Measurements from ENCODE around the gene GEMIN7.

Gene GEMIN7

GRCh38 chr19:45082170-45082569 lies 3.1 kb downstream of the GEMIN7 start:
- Histone ChIP-seq H3K9me3 (ENCODE audit: low read length) (no peaks in the 10 kb centered on the region), H2AFZ (ENCODE audit: low read length) (no peak overlapping the region), H3K9ac (ENCODE audit: low read length) (no peak overlapping the region), H3K27ac (ENCODE audit: low read depth, low read length, poor library complexity, severe bottlenecking) (no peak overlapping the region), H3K9me2 (ENCODE audit: low read depth, low read length) (no peaks in the 10 kb centered on the region), H4K20me1 (ENCODE audit: insufficient read depth, low read length) (no peaks in the 10 kb centered on the region), H3K4me2 (ENCODE audit: low read length) (no peak overlapping the region), H3K79me2 (ENCODE audit: insufficient read depth, low read length) (peaks cover 38% of the 10 kb centered on the region), H3K27me3 (ENCODE audit: insufficient read depth, low read length) (no peaks in the 10 kb centered on the region), H3K4me3 (ENCODE audit: low read depth, low read length, poor library complexity, severe bottlenecking) (no peak overlapping the region), H3K4me1 (ENCODE audit: insufficient read depth, low read length, severe bottlenecking) (peaks cover 30% of the 10 kb centered on the region), H3K36me3 (ENCODE audit: insufficient read depth, low read length) (peaks cover 43% of the 10 kb centered on the region), H3F3A (ENCODE audit: insufficient read depth, low read length) (peaks cover 11% of the 10 kb centered on the region)
- TF ChIP-seq EZH2 (IDR thresholded peaks at IDR 0.05; ENCODE audit: borderline replicate concordance, low read length), result no peak

- no peak overlapping the region for H2AFZ ChIP-seq (ENCODE audit: low read length)
- no peaks in the 10 kb centered on the region for H4K20me1 ChIP-seq (ENCODE audit: insufficient read depth, low read length)
- H3K79me2 ChIP-seq (ENCODE audit: insufficient read depth, low read length), result peaks cover 16% of the 10 kb centered on the region
- no peak overlapping the region for H3K4me2 ChIP-seq (ENCODE audit: low read length)
- H3K9ac ChIP-seq (ENCODE audit: low read length), result no peak overlapping the region
- H3K9me3 ChIP-seq (ENCODE audit: low read length), result no peaks in the 10 kb centered on the region
- TF ChIP-seq EZH2 (IDR thresholded peaks at IDR 0.05; ENCODE audit: borderline replicate concordance, low read length), result no peak
- TF ChIP-seq CTCF (IDR thresholded peaks at IDR 0.05; ENCODE audit: low read length), result no peak
- peaks cover 64% of the 10 kb centered on the region for H3K36me3 ChIP-seq (ENCODE audit: insufficient read depth, low read length)
- no peaks in the 10 kb centered on the region for H3F3A ChIP-seq (ENCODE audit: insufficient read depth, low read length)
- peaks cover under 1% of the 10 kb centered on the region for H3K4me1 ChIP-seq (ENCODE audit: insufficient read depth, low read length, severe bottlenecking)
- no peaks in the 10 kb centered on the region for H3K27me3 ChIP-seq (ENCODE audit: insufficient read depth, low read length)
- H3K9me2 ChIP-seq (ENCODE audit: low read depth, low read length), result no peaks in the 10 kb centered on the region
- no peak overlapping the region for H3K27ac ChIP-seq (ENCODE audit: low read depth, low read length, poor library complexity, severe bottlenecking)
- no peak overlapping the region for H3K4me3 ChIP-seq (ENCODE audit: low read depth, low read length, poor library complexity, severe bottlenecking)
Measured at GRCh38 chr19:45086480-45086879, 7.4 kb downstream of the GEMIN7 start.

GRCh38 chr19:45087531-45087930 lies 8.5 kb downstream of the GEMIN7 start:
- H4K20me1 ChIP-seq (ENCODE audit: insufficient read depth, low read length), result no peaks in the 10 kb centered on the region
- H3K27ac ChIP-seq (ENCODE audit: low read depth, low read length, poor library complexity, severe bottlenecking), result no peak overlapping the region
- H3K9me2 ChIP-seq (ENCODE audit: low read depth, low read length), result no peaks in the 10 kb centered on the region
- H2AFZ ChIP-seq (ENCODE audit: low read length), result no peak overlapping the region
- H3K36me3 ChIP-seq (ENCODE audit: insufficient read depth, low read length), result peaks cover 53% of the 10 kb centered on the region
- peaks cover 9% of the 10 kb centered on the region for H3K4me1 ChIP-seq (ENCODE audit: insufficient read depth, low read length, severe bottlenecking)
- peaks cover 5% of the 10 kb centered on the region for H3K79me2 ChIP-seq (ENCODE audit: insufficient read depth, low read length)
- no peak for TF ChIP-seq CTCF (IDR thresholded peaks at IDR 0.05; ENCODE audit: low read length)
- TF ChIP-seq EZH2 (IDR thresholded peaks at IDR 0.05; ENCODE audit: borderline replicate concordance, low read length), result no peak
- no peak overlapping the region for H3K9ac ChIP-seq (ENCODE audit: low read length)
- no peak overlapping the region for H3K4me2 ChIP-seq (ENCODE audit: low read length)
- H3K27me3 ChIP-seq (ENCODE audit: insufficient read depth, low read length), result no peaks in the 10 kb centered on the region
- no peak overlapping the region for H3K4me3 ChIP-seq (ENCODE audit: low read depth, low read length, poor library complexity, severe bottlenecking)
- no peaks in the 10 kb centered on the region for H3F3A ChIP-seq (ENCODE audit: insufficient read depth, low read length)
- H3K9me3 ChIP-seq (ENCODE audit: low read length), result no peaks in the 10 kb centered on the region

GRCh38 chr19:45090034-45090433 lies 11.0 kb downstream of the GEMIN7 start:
- no peaks in the 10 kb centered on the region for H3K9me2 ChIP-seq (ENCODE audit: low read depth, low read length)
- no peak overlapping the region for H3K4me2 ChIP-seq (ENCODE audit: low read length)
- no peak overlapping the region for H3K27ac ChIP-seq (ENCODE audit: low read depth, low read length, poor library complexity, severe bottlenecking)
- H3K4me3 ChIP-seq (ENCODE audit: low read depth, low read length, poor library complexity, severe bottlenecking), result no peak overlapping the region
- H4K20me1 ChIP-seq (ENCODE audit: insufficient read depth, low read length), result no peaks in the 10 kb centered on the region
- peaks cover 25% of the 10 kb centered on the region for H3K4me1 ChIP-seq (ENCODE audit: insufficient read depth, low read length, severe bottlenecking)
- peaks cover 19% of the 10 kb centered on the region for H3K79me2 ChIP-seq (ENCODE audit: insufficient read depth, low read length)
- peaks cover 48% of the 10 kb centered on the region for H3K36me3 ChIP-seq (ENCODE audit: insufficient read depth, low read length)
- no peaks in the 10 kb centered on the region for H3F3A ChIP-seq (ENCODE audit: insufficient read depth, low read length)
- no peak for TF ChIP-seq CTCF (IDR thresholded peaks at IDR 0.05; ENCODE audit: low read length)
- TF ChIP-seq EZH2 (IDR thresholded peaks at IDR 0.05; ENCODE audit: borderline replicate concordance, low read length), result no peak
- no peaks in the 10 kb centered on the region for H3K27me3 ChIP-seq (ENCODE audit: insufficient read depth, low read length)
- no peak overlapping the region for H2AFZ ChIP-seq (ENCODE audit: low read length)
- H3K9me3 ChIP-seq (ENCODE audit: low read length), result no peaks in the 10 kb centered on the region
- no peak overlapping the region for H3K9ac ChIP-seq (ENCODE audit: low read length)

Measured in OCI-LY1 (cell line).